Measurements from ENCODE around the gene ABCC8.

The ABCC8 gene

DNA sequence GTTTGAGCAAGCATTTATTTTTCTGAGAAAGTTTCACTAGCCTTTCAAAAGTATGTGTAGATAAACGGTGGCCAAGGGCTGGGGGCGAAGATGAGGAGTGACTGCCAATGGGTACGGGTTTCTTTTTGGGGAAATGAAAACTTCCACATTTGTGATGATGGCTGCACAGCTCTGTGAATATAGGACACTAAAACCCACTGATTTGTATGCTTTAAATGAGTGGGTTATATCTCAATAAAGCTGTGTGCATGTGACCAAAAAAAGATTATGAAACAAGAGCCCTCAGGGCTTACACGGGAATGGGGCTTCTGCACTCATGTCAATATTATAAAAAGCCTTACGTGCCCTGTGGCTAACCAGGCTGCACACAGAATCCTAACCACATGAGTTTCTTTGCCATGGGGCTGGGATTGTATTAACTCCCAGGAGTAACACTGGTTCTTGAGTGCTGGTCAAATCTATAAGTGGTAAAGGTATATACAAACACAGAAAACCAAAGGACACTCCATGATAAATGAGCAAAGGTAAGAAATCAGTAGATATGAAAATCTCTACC, 31.3 kb downstream of the ABCC8 start:
- TF ChIP-seq, protein P1, sequence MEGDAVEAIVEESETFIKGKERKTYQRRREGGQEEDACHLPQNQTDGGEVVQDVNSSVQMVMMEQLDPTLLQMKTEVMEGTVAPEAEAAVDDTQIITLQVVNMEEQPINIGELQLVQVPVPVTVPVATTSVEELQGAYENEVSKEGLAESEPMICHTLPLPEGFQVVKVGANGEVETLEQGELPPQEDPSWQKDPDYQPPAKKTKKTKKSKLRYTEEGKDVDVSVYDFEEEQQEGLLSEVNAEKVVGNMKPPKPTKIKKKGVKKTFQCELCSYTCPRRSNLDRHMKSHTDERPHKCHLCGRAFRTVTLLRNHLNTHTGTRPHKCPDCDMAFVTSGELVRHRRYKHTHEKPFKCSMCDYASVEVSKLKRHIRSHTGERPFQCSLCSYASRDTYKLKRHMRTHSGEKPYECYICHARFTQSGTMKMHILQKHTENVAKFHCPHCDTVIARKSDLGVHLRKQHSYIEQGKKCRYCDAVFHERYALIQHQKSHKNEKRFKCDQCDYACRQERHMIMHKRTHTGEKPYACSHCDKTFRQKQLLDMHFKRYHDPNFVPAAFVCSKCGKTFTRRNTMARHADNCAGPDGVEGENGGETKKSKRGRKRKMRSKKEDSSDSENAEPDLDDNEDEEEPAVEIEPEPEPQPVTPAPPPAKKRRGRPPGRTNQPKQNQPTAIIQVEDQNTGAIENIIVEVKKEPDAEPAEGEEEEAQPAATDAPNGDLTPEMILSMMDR (IDR thresholded peaks at IDR 0.05; ENCODE audit: borderline replicate concordance, control extremely low read depth, extremely low read depth, insufficient read depth, missing control alignments) = no peak
- no peak for DNase-seq (ENCODE audit: low spot score)
- in situ Hi-C loops (cut with MboI; ENCODE audit: low sequenced_read_pairs, unreplicated experiment) = no loop called here

DNA sequence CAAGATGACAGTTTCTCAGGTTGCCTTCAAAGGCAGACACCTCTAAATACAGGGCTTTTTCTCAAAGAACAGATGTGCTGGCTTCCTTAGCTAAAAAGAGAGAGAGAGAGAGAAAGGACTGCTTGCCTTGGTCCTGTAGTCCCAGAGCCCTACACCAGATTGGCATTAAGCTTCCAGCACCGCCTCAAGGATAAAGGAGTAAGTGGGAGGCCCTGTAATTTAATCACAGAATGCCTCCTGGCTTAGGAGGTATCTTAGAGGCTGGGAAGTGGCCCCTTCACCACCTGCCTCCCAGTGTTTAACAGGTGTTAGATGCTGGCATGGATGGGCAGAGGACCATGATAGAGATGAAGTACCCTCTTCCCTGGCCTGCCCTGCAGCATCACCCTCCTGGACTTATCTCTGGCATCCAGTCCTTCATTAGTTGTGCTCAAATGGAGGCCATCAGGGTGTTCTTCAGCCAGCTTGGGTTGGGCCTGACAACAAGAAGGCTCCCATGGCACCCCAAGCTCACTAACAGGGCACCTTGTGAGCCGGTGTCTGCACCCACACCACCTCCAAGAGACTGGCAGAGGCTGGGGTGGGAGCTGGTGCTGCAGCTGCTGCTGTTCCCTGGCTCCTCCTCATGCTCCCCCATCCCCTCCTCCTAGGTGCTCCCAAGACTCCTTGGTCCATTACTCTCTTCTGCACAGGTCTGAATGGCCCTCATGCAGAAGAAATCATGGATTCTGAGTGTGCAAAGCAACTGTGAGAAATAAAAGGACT, 32.5 kb downstream of the ABCC8 start:
- TF ChIP-seq, protein P1 (IDR thresholded peaks at IDR 0.05; ENCODE audit: borderline replicate concordance, control extremely low read depth, extremely low read depth, insufficient read depth, missing control alignments) = no peak
- DNase-seq (ENCODE audit: low spot score) = no peak
- in situ Hi-C loops (cut with MboI; ENCODE audit: low sequenced_read_pairs, unreplicated experiment) = no loop called here

DNA sequence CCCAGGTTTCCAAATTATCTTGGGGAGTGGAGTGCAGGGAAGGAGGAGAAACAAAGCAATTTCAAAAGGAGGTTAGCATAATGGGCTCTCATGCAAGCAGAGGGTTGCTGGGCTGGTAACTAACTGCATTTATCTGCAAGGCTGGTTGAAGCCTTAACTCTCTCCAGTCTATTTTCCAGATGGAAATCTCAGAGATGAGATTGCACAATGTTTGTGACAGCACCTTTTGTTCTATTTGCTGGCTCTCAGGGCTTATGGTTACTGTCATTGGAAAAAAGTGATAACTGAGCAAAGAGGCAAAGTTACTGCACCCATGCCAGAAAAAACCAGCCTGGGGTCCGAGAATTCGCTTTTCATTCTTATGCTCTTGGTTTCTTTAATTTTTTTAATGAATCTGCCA, 33.2 kb downstream of the ABCC8 start:
- in situ Hi-C loops (cut with MboI; ENCODE audit: low sequenced_read_pairs, unreplicated experiment) = no loop called here
- TF ChIP-seq, protein P1 (IDR thresholded peaks at IDR 0.05; ENCODE audit: borderline replicate concordance, control extremely low read depth, extremely low read depth, insufficient read depth, missing control alignments) = no peak
- DNase-seq (ENCODE audit: low spot score) = no peak

DNA sequence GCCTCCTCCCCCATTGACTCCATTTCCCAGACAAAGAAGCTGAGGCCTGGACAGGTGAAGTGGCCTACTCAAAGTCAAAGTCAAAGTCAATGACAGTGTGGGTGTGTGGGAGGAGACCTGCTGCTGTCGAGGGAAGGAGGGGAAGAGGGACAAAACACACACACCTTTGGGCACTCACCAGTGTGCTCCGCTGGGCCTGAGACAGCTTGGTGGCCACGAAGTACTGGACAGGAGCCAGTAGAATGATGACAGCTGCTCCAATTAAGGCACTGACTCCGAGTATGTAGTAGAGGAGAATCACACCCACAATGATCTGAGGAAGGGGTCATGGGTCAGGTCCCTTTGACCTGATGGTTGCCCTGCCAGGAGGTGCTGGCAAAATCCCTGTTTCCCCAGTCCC, 33.6 kb downstream of the ABCC8 start:
- TF ChIP-seq, protein P1 (IDR thresholded peaks at IDR 0.05; ENCODE audit: borderline replicate concordance, control extremely low read depth, extremely low read depth, insufficient read depth, missing control alignments) = no peak
- in situ Hi-C loops (cut with MboI; ENCODE audit: low sequenced_read_pairs, unreplicated experiment) = no loop called here
- DNase-seq (ENCODE audit: low spot score) = no peak

DNA sequence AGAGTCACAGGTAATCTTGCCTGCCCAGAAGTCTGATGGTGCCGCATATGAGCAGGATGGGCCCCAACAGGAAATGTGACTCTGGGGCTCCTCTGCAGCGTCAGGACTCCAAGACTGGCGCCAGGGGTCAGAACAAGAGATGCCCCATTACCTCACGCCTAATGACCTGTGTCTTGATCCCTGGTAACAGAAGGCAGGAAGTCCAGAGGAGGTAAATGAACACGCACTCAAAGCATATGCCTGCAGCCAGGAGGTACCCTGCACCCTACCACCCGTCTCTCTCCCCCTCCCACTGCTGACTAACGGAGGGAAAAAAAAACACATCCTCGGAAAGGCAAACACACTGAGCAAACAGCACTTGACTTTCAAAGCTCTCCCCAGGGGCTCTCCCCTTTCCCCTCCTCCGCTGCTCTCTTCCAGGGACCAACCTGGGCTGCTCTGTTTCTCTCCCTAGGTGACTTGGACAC, 37.3 kb downstream of the ABCC8 start:
- DNase-seq (ENCODE audit: low spot score) = no peak

DNA sequence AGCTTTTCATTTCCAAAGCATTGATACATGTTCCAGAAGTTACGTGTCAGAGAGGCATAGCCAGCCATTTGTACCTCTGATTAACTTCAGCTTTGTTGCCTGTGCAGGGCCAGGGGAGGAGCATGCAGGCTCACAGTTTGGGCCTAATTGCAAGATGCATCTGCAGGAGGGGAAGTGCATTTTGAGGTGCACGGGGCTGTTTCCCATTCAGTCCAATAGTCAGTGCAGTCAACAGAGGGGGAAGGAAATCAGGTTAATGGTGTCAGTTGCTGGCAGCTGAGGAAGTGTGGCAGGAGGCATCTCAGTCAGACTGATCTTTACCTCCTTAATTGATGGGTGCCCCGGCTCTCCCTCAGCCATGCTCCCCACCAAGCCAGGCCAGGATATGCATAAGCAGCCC, 39.3 kb downstream of the ABCC8 start:
- no peak for DNase-seq (ENCODE audit: low spot score)
- in situ Hi-C loops (cut with MboI; ENCODE audit: low sequenced_read_pairs, unreplicated experiment) = no loop called here
- TF ChIP-seq, protein P1 (IDR thresholded peaks at IDR 0.05; ENCODE audit: borderline replicate concordance, control extremely low read depth, extremely low read depth, insufficient read depth, missing control alignments) = no peak

More for the DNA sequence above, 37.3 kb downstream of the ABCC8 start:
- TF ChIP-seq, protein P1 (IDR thresholded peaks at IDR 0.05; ENCODE audit: borderline replicate concordance, control extremely low read depth, extremely low read depth, insufficient read depth, missing control alignments) = no peak
- in situ Hi-C loops (cut with MboI; ENCODE audit: low sequenced_read_pairs, unreplicated experiment) = no loop called here

Data from GM13976 (cell line).